HS-5 (cell line): ENCODE results near the gene RALGPS1.

Experiments
- DNase-seq: peaks from one replicate; pipeline ENCODE4 v3.0.0-alpha.2; 2012; ENCODE audit warnings: low read depth

Gene RALGPS1

DNA sequence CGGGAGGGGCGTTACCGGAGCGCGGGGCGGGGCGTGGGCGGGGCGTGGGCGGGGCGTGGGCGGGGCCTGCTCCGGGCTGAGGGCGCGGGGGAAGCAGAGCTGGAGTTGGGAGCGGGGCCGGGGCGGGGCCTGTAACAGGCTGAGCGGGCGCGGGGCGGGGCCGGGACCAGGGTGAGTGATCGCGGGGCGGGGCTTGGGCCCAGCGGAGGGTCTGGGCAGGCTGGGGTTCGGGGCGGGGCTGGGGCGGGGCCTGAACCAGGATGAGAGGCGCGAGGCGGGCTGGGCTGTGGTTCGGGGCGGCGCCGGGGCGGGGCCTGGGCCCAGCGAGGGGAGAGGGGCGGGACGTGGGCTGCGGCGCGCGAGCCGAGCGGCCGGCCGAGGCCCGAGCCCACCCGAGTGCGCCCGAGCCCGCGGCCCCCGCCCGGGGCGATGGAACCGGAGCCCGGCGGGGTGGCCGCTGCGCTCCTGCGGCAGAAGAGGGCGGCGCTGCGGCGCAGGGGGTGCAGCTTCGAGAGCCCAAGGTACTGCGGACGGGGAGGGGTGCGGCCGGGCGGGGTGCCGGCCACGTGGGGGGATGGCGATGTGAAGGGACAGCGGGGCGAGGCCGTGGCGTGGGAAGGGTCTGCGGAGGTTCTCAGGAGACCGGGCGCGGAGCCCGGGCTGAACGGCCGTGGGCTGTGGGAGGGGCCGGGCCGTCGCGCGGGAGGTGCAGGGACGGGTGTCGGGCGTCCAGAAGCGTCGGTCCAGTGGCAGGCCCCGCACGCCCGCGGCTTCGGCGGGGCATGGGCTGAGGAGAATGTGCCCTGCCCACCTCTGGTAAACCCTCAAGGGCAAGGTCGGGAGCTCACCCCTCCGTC lies 310.5 kb downstream of the RALGPS1 start:
- no peak for DNase-seq

DNA sequence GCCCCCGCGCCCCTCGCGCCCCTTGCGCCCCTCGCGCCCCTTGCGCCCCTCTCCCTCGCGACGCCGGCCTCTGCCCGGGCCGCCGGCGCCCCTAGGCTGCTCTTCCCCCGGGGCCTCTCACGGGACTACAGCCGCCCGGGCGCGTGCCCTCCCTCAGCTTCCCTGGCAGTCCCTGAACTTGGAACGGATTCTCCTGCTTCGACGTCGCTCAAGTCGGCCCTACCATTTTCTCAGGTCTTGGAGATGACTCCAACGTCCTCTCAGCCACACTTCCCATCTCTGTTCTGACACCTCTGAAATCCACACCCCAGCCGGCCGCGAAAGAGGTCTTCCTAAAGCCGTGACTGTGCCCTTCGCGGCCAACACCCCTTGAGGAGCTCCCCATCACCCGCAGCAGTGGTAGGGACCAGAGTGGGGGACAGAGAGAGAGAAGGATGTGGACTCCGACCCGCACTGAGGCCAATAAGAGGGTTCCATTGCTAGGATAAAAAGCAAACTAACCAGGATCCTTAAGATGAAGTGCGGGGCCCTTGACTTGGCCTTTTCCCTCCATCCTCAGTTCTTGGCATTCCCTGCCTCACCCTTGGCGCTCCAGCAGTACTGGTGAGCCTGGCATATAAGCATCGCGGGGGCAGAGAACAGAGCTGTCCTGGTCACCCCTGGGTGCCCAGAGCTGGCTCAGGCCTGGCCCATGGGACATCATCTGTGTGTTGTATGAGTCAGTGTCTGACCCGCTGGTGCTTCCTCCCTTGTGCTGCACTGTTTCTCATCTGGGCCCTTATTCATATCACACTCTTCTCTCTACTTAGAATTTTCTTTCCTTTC lies 311.4 kb downstream of the RALGPS1 start:
- no peak for DNase-seq

GRCh38 chr9:127229691-127230417 lies 315.3 kb downstream of the RALGPS1 start:
- DNase-seq = no peak

- no peak for DNase-seq
Observed at GRCh38 chr9:127231666-127232065, 317.1 kb downstream of the RALGPS1 start.

DNA sequence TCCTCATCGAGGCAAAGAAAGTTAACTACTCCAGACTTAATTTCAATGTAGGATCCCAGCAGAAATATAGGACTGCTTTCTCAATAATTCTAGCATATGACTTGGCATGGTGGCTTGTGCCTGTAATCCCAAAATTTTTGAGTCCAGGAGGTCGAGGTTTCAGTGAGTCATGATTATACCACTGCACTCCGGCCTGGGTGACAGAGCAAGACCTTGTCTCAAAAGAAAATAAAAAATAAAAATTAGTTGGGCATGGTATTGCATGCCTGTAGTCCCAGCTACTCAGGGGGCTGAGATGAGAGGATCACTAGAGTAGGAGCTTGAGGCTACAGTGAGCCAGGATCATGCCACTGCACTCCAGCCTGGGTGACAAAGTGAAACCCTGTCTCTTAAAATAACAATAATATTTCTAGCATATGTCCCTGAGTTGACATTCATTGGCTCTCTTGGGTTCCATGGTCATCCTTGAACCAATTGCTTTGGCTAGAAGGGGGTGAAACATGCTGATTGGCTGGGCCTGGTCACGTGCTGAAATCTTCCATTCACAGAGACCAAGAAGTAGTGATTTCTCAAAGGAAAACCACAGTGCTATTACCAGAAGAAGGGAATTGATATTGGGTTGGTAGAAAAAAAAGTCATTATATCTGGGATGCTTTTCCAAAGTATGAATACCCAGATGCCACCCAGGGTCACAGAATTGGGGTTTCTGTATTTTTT lies 318.4 kb downstream of the RALGPS1 start:
- no peak for DNase-seq

DNA sequence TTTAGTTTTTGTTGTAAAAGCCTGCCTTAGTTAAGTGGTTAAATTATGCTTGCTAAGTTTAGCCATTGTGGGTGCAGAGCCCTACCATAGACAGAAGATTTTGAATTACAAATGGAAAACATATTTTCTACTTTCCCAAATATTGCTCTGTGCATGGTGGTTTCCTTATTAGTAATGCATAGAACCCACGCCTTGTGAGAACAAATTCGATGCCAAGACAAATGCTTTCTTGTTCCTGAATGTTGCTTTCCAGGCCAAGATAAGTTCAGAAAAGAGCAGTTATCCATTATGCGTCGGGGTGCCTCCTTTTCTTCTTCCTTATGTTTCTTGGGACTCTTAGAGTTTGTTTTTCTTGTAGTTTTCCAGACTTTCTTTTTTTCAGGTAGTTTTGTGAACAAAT lies 319.0 kb downstream of the RALGPS1 start:
- no peak for DNase-seq

- DNase-seq = no peak
Observed at GRCh38 chr9:127233989-127234388, 319.4 kb downstream of the RALGPS1 start.

DNA sequence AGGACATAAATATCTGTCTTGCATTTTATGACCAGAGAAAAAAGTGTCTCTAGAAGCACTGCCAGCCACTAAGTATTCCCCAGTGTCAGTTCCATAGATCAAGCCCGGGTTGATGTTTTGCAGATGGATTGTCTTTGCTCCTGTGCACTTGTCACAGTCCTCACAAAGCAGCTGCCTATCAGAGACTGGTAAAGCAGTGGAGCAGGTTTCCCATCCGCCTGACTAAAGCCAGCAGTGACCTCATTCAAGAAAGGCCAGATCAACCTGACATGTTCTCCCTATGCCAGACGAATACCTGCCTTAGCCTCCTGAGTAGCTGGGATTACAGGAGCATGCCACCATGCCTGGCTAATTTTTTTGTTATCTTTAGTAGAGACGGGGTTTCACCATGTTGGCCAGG lies 323.2 kb downstream of the RALGPS1 start:
- DNase-seq = no peak

- DNase-seq = no peak
Observed at GRCh38 chr9:127241354-127241753, 326.8 kb downstream of the RALGPS1 start.

DNA sequence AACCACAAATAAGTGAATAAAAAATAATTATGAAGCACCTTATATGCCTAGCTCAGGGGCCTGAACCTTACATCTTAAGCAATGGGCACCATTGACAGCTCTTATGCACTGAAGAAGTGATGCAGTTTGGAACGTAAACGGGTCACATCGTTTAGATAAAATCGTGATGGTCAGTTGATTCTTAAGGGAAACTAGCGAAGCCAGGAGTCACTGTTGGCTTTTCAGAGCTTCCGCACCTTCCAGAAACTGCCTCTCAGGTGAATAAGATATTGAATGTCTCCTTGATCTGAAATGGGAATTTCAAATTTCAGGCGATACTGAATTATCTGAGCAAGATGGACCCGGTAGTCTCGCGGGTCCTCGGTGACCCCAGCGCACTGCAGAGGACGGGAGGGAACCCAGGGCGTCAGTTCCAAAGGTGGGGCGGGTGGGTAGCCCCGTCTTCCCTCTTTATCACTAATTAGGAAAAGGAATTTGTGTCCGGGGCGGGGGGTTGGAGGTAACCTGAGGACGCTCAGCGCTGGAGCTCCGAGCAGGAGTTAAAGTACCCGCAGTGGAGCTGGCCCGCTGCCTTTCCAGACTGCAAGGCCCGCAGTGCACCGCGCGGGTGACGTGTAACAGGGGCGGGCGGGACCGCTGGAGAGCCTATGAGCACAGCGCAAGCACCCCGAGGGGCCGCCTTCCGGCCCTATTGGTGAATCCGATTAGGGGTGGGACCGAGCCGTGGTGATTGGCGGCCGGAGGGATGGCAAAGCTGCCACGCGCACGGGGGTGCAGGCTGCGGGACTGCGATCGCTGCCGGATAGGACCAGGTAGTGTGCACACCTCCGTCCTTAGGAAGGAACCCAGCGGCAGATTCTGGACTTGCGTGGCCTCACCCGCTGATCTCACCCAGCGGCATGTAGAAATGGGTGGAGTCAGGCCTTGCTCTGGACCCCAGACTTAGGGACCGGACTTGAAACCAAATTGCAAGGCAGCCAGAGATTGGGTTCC lies 330.3 kb downstream of the RALGPS1 start:
- peak; percentile 65 for DNase-seq

- DNase-seq = no peak
Observed at GRCh38 chr9:127245637-127246164, 331.1 kb downstream of the RALGPS1 start.

DNA sequence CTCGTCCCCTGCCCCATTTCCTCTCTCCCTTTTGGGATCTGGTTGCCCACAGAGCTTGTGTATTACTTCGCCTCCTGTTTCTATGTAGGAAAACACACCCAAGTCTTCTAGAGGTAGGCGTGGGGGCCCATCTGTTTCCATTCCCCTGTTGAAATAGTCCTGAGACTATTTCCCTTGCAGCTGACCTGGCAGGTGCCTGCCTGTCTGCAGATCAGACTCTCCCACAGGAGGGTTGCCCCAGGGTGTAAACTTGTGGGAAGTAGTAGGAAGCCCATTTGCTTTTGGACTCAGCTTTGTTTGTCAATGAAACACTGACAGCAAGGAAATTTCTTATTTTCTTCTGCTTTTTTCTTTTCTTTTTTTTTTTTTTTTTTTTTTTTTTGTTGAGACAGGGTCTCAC lies 333.7 kb downstream of the RALGPS1 start:
- DNase-seq = no peak

GRCh38 chr9:127249877-127250276 lies 335.3 kb downstream of the RALGPS1 start:
- DNase-seq = no peak

GRCh38 chr9:127250896-127251391 lies 336.4 kb downstream of the RALGPS1 start:
- no peak for DNase-seq

GRCh38 chr9:127252410-127253318 lies 338.1 kb downstream of the RALGPS1 start:
- DNase-seq = no peak

- DNase-seq = no peak
Observed at GRCh38 chr9:127253446-127253845, 338.9 kb downstream of the RALGPS1 start.

DNA sequence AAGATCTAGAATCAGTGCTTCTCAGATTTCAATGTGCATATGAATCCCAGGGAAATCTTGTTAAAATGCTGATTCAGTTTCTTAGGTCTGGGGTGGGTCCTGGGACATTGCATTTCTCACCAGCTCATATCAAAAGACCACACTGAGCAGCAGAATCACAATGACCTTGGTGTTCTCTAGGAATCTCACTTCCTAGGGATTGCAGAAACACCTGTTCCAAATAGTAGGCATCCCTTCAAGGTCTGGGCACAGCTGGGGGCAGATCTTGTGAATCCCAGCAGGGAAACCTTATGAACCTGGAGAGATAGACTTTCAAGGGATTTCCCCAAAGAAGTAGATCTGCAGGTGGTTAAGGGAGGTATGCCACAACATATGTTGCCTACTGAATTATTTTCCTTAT lies 341.1 kb downstream of the RALGPS1 start:
- no peak for DNase-seq

- no peak for DNase-seq
Observed at GRCh38 chr9:127256324-127256723, 341.7 kb downstream of the RALGPS1 start.
